ENCODE results near the gene ADAMTS9.

- TF ChIP-seq CTCF (IDR thresholded peaks at IDR 0.05), result no peak
- TF ChIP-seq EZH2 (IDR thresholded peaks at IDR 0.05), result no peak
- TF ChIP-seq EZH2phosphoT487 (IDR thresholded peaks at IDR 0.05), result no peak
Measured at GRCh38 chr3:64667887-64668581, 19.8 kb downstream of the ADAMTS9 start.

All from neural progenitor cell (in vitro differentiated cells).